Gastrocnemius medialis (tissue), 4 donors: ENCODE results near the gene MARVELD2. TPM values are rescaled to one million over a fixed set of nuclear protein-coding genes. Genes with fewer than 3 reads are reported as not detected.

ENCODE experiments used
- ATAC-seq, 2 donors: fragments of 150-250 bp; one replicate each; pipeline ENCODE4 v1.9.1; 2016
- DNase-seq, 2 donors: peaks; one replicate each; pipeline ENCODE4 v3.0.0-alpha.2; 2019
- H3K27ac ChIP-seq, 4 donors: fragments of 200-600 bp; sonication (generic); 1 replicate in 1 of 4; 2 replicates in 3 of 4; pipeline ENCODE4 v1.5.1; 2016 to 2018; ENCODE audit warnings: mild to moderate bottlenecking in 2 of 4, moderate library complexity in 1 of 4
- H3K27me3 ChIP-seq, 3 donors: fragments of 200-600 bp; sonication (generic) in 2 of 3; 1 replicate in 1 of 3; 2 replicates in 2 of 3; pipeline versions ENCODE4 v1.5.1 to v1.6.0; 2016 to 2019; ENCODE audit warnings: mild to moderate bottlenecking in 1 of 3, moderate library complexity in 1 of 3
- H3K36me3 ChIP-seq, 2 donors: fragments of 200-600 bp; sonication (generic) in 1 of 2; one replicate each; pipeline ENCODE4 v1.5.1; 2017 to 2018
- H3K4me1 ChIP-seq, 2 donors: fragments of 200-600 bp; sonication (generic) in 1 of 2; one replicate each; pipeline ENCODE4 v1.5.1; 2016 to 2017; ENCODE audit warnings: mild to moderate bottlenecking in 2 of 2
- H3K4me3 ChIP-seq, 4 donors: fragments of 200-600 bp; sonication (generic) in 3 of 4; 1 replicate in 1 of 4; 2 replicates in 3 of 4; pipeline ENCODE4 v1.5.1; 2016 to 2019; ENCODE audit warnings: mild to moderate bottlenecking in 2 of 4
- H3K9me3 ChIP-seq, 3 donors: fragments of 200-600 bp; sonication (generic) in 2 of 3; 1 replicate in 1 of 3; 2 replicates in 2 of 3; pipeline ENCODE4 v1.5.1; 2016 to 2019
- POLR2A ChIP-seq, 2 donors: fragments of 450-650 bp; IDR thresholded peaks; one replicate each; pipeline ENCODE4 v1.6.1; 2017; ENCODE audit warnings: antibody characterized with exemption in 2 of 2, mild to moderate bottlenecking in 2 of 2, moderate library complexity in 2 of 2
- in situ Hi-C, 4 donors: fragments of 200-750 bp; cut with MboI; loops; one replicate each; pipeline versions ENCODE4 v1.15.0 to v1.8.0; 2017; ENCODE audit warnings: low sequenced_read_pairs in 4 of 4
- intact Hi-C: fragments of 100-400 bp; cut with DNase I; formaldehyde crosslinking; loops from one replicate; pipeline ENCODE4 v1.15.1; 2023; ENCODE audit warnings: low total_unique reads
- total RNA-seq, 4 donors: library from RNA; depleted of rRNA; stranded (reverse); fragments of >200 nt; gene quantifications; one replicate each; pipeline versions ENCODE4 v1.1.0 to v1.2.3, GENCODE V29; 2016
- TF ChIP-seq, protein P1 (sequence below), 5 experiments: fragments of 450-650 bp in 3 of 5; fragments of 200-600 bp in 2 of 5; sonication (generic) in 2 of 5; IDR thresholded peaks in 4 of 5; conservative IDR thresholded peaks in 1 of 5; 1 replicate in 4 of 5; 2 replicates in 1 of 5; pipeline ENCODE4 v1.5.1; 2016 to 2019; ENCODE audit warnings: antibody characterized with exemption in 5 of 5, mild to moderate bottlenecking in 3 of 5, moderate library complexity in 3 of 5

Gene MARVELD2
- 1 to 10 TPM in 2 of 4 donors, under 1 TPM in 2; 0.16 to 3.1 (median 1.4) TPM for total RNA-seq

- Histone ChIP-seq H3K27me3 (no peaks in the 10 kb centered on the region), H3K4me1 (no peaks in the 10 kb centered on the region), H3K36me3 (peaks cover 0 to 36% of the 10 kb centered on the region in 2 donors), H3K9me3 (no peaks in the 10 kb centered on the region), H3K27ac (no peak within 1 kb of the TSS), H3K4me3 (peak within 1 kb of the TSS in 3 of 4 donors; percentile 19 to 38 (median 29))
- TF ChIP-seq, protein P1, sequence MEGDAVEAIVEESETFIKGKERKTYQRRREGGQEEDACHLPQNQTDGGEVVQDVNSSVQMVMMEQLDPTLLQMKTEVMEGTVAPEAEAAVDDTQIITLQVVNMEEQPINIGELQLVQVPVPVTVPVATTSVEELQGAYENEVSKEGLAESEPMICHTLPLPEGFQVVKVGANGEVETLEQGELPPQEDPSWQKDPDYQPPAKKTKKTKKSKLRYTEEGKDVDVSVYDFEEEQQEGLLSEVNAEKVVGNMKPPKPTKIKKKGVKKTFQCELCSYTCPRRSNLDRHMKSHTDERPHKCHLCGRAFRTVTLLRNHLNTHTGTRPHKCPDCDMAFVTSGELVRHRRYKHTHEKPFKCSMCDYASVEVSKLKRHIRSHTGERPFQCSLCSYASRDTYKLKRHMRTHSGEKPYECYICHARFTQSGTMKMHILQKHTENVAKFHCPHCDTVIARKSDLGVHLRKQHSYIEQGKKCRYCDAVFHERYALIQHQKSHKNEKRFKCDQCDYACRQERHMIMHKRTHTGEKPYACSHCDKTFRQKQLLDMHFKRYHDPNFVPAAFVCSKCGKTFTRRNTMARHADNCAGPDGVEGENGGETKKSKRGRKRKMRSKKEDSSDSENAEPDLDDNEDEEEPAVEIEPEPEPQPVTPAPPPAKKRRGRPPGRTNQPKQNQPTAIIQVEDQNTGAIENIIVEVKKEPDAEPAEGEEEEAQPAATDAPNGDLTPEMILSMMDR (IDR thresholded peaks at IDR 0.05 in 4 of 5, conservative IDR thresholded peaks at IDR 0.05 in 1 of 5): no peak
- TF ChIP-seq POLR2A (IDR thresholded peaks at IDR 0.05): no peak
- in situ Hi-C loops (no loop called here), intact Hi-C loops (no loop called here)
- ATAC-seq: no peak
- no peak for DNase-seq
These were observed at the start of gene MARVELD2 for GRCh38 chr5:69414885-69415583. TSS of gene MARVELD2 (plus strand) at chr5:69415116. CDS start at chr5:69419386, 4,270 bp downstream.

DNA sequence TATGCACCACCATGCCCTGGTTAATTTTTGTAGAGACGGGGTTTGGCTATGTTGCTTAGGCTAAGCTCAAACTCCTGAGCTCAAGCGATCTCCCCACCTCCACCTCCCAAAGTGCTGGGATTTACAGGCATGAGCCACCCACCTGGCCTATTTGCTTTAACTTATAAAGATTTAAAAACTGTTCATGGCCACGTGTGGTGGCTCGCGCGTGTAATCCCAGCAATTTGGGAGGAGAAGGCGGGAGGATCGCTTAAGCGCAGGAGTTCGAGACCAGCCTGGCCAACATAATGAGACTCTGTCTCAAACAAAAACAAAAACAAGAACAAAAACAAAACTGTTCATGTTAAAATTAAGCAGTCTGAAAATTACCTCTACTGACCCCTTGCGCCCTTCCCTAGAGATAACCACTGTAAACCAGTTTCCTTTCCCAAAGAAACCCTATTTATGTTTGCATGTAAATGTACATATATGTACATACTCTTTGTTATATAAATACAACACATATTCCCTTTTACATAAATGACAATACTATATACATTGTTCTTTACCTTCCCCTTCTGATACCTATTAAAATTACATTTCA lies 47.1 kb upstream of the MARVELD2 start:
- Histone ChIP-seq H3K27ac (peak overlapping the region in 3 of 4 donors; percentile 95 to 99 (median 96)), H3K27me3 (no peaks in the 10 kb centered on the region), H3K4me3 (peak overlapping the region in 3 of 4 donors; percentile 85 to 90 (median 89)), H3K36me3 (peaks cover 0 to 14% of the 10 kb centered on the region in 2 donors), H3K9me3 (no peaks in the 10 kb centered on the region), H3K4me1 (peaks cover 35 to 36% of the 10 kb centered on the region in 2 donors)
- no peak for TF ChIP-seq POLR2A (IDR thresholded peaks at IDR 0.05)
- TF ChIP-seq, protein P1 (IDR thresholded peaks at IDR 0.05 in 4 of 5, conservative IDR thresholded peaks at IDR 0.05 in 1 of 5): no peak
- intact Hi-C loops: loop anchor here (2.0 kb wide), 2 partner anchors 35 to 325 kb away; partner anchors contain the start of gene CCDC125
- ATAC-seq: no peak
- no peak for DNase-seq
- in situ Hi-C loops: loop anchor here in 3 of 4 donors (10.0 to 25.0 kb wide), 4 partner anchors 255 to 323 kb away; partner anchors contain the start of gene SLC30A5 (in 2 of the 3)

- H3K27me3 ChIP-seq: no peaks in the 10 kb centered on the region
- H3K27ac ChIP-seq: peak overlapping the region; percentile 95 to 99 (median 98)
- H3K4me1 ChIP-seq: peaks cover 35 to 36% of the 10 kb centered on the region in 2 donors
- peaks cover 0 to 14% of the 10 kb centered on the region in 2 donors for H3K36me3 ChIP-seq
- in situ Hi-C loops: loop anchor here in 3 of 4 donors (10.0 to 25.0 kb wide), 4 partner anchors 256 to 324 kb away; partner anchors contain the start of gene SLC30A5 (in 2 of the 3)
- intact Hi-C loops: loop anchor here (1.0 to 2.0 kb wide), 5 partner anchors 36 to 326 kb away; partner anchors contain the start of genes CCDC125 and CDK7
- TF ChIP-seq, protein P1 (IDR thresholded peaks at IDR 0.05 in 4 of 5, conservative IDR thresholded peaks at IDR 0.05 in 1 of 5): no peak
- no peak for TF ChIP-seq POLR2A (IDR thresholded peaks at IDR 0.05)
- H3K9me3 ChIP-seq: no peaks in the 10 kb centered on the region
- peak overlapping the region; percentile 85 to 90 (median 89) for H3K4me3 ChIP-seq
- DNase-seq (no peak), ATAC-seq (peak; percentile 71 to 73)
These were observed 46.2 kb upstream of the MARVELD2 start for GRCh38 chr5:69368458-69369339.
